Upper lobe of left lung (tissue), 6 donors: Measurements from ENCODE around the gene PXDN. TPM values are rescaled to one million over a fixed set of nuclear protein-coding genes. Genes with fewer than 3 reads are reported as not detected.

ENCODE experiments used
- ATAC-seq, 2 donors: fragments of 200-7000 bp; cut with Tn5 transposase; one replicate each; pipeline ENCODE4 v1.9.1; 2022; ENCODE audit warnings: mild to moderate bottlenecking in 2 of 2, moderate library complexity in 2 of 2; ENCODE audit not compliant: low FRiP score in 2 of 2
- DNase-seq, 2 donors: peaks; one replicate each; pipeline ENCODE4 v3.0.0-alpha.2; 2019 to 2020
- H3K27ac ChIP-seq, 4 donors: fragments of 200-600 bp; sonication (generic); one replicate each; pipeline ENCODE4 v1.5.1; 2016 to 2019
- H3K27me3 ChIP-seq, 4 donors: fragments of 200-600 bp; sonication (generic); one replicate each; pipeline ENCODE4 v1.5.1; 2017 to 2019
- H3K36me3 ChIP-seq, 4 donors: fragments of 200-600 bp; sonication (generic); one replicate each; pipeline ENCODE4 v1.5.1; 2016 to 2019
- H3K4me1 ChIP-seq, 4 donors: fragments of 200-600 bp; sonication (generic); one replicate each; pipeline ENCODE4 v1.5.1; 2018 to 2019
- H3K4me3 ChIP-seq, 4 donors: fragments of 200-600 bp; sonication (generic); one replicate each; pipeline ENCODE4 v1.5.1; 2017 to 2019; ENCODE audit warnings: mild to moderate bottlenecking in 2 of 4, moderate library complexity in 1 of 4
- H3K9me3 ChIP-seq, 4 donors: fragments of 200-600 bp; sonication (generic); one replicate each; pipeline ENCODE4 v1.5.1; 2018 to 2019
- EP300 ChIP-seq, 4 donors: sonication (generic); formaldehyde crosslinking; IDR thresholded peaks; one replicate each; pipeline ENCODE4 v1.5.1; 2017; ENCODE audit warnings: antibody characterized with exemption in 4 of 4, control low read depth in 2 of 4
- POLR2A ChIP-seq, 4 donors: fragments of 450-650 bp; IDR thresholded peaks; one replicate each; pipeline ENCODE4 v1.5.1; 2016 to 2017; ENCODE audit warnings: antibody characterized with exemption in 4 of 4, mild to moderate bottlenecking in 2 of 4
- POLR2AphosphoS5 ChIP-seq, 2 donors: sonication (generic); formaldehyde crosslinking; IDR thresholded peaks; one replicate each; pipeline ENCODE4 v1.5.1; 2017; ENCODE audit warnings: antibody characterized with exemption in 2 of 2
- WGBS, 2 donors: methylation state at CpG; one replicate each; pipeline ENCODE4 v1.1.5; 2017 to 2018; 5-methylcytosine and 5-hydroxymethylcytosine counted together
- total RNA-seq, 6 donors: library from RNA; depleted of rRNA in 4 of 6; stranded (reverse); fragments of >200 nt in 4 of 6; gene quantifications; one replicate each; pipeline versions ENCODE4 v1.1.0 to v1.2.1, GENCODE V29; 2016 to 2021
- TF ChIP-seq, protein P1 (sequence below), 6 experiments: fragments of 450-650 bp in 4 of 6; fragments of 200-600 bp in 2 of 6; sonication (generic) in 2 of 6; IDR thresholded peaks; one replicate each; pipeline ENCODE4 v1.5.1; 2016 to 2019; ENCODE audit warnings: antibody characterized with exemption in 6 of 6
- donor health status: DM: no; HTN: no; CAD: no; lungs with moderate emphysema.
- donor health status: DM: no; HTN: yes; CAD: no; lungs with severe emphysema.

Gene PXDN
- total RNA-seq, 6 donors from 2014 or later, result 20.8 to 65.6 (median 38.5) TPM

DNA sequence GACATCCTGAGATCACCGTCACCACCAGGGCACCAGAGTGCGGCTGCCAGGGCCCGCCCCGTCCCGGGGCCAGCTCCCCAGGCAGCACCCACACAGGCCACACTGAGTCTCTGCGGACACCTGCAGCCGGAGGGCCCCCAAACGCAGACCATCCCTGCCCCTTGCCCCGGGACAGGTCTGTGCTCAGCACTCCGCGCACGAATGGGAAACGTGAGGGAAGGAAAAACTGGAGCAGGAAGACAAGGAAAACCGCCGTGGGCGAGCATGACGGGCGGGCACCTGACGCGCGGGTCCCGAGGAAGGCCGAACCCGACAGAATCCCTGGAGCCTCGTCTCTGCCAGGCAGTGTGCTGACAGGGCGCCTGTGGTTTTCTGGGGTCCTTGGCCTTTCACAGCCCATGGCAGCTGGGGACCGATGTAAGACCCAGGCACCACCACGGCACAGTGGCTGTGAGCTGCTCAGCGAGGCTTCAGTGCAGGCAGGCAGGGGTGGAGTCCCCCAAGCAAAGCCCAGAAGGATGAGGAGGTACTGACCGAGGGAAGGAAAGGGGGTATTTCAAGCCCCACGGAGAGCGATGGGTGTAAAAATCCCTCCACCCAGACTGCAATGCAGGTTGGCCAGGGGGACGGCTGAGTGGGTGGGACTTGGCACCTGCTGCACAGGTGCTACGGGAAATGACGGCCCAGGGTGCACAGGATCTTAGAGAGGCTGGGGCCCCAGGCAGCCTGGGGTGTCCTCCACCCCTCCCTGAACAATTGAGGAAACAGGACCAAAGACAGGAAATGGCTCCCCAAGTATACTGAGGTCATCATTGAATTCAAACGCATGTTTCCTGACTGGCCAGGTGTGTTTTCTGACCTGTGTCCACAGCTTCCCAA lies 59.0 kb downstream of the PXDN start:
- 89 to 90% methylated on average over 29 to 36 of the region's 36 CpGs for WGBS, 2 donors
- Histone ChIP-seq H3K36me3 (peaks cover 0 to 49% (median 6%) of the 10 kb centered on the region in 4 donors), H3K4me3 (no peak overlapping the region), H3K27ac (no peak overlapping the region), H3K9me3 (no peaks in the 10 kb centered on the region), H3K27me3 (no peaks in the 10 kb centered on the region), H3K4me1 (peaks cover 4 to 13% (median 12%) of the 10 kb centered on the region in 4 donors)
- DNase-seq (peak; percentile 19 to 69), ATAC-seq (no peak)
- TF ChIP-seq EP300 (IDR thresholded peaks at IDR 0.05) (no peak), POLR2AphosphoS5 (IDR thresholded peaks at IDR 0.05) (no peak), POLR2A (IDR thresholded peaks at IDR 0.05) (no peak)
- TF ChIP-seq, protein P1, sequence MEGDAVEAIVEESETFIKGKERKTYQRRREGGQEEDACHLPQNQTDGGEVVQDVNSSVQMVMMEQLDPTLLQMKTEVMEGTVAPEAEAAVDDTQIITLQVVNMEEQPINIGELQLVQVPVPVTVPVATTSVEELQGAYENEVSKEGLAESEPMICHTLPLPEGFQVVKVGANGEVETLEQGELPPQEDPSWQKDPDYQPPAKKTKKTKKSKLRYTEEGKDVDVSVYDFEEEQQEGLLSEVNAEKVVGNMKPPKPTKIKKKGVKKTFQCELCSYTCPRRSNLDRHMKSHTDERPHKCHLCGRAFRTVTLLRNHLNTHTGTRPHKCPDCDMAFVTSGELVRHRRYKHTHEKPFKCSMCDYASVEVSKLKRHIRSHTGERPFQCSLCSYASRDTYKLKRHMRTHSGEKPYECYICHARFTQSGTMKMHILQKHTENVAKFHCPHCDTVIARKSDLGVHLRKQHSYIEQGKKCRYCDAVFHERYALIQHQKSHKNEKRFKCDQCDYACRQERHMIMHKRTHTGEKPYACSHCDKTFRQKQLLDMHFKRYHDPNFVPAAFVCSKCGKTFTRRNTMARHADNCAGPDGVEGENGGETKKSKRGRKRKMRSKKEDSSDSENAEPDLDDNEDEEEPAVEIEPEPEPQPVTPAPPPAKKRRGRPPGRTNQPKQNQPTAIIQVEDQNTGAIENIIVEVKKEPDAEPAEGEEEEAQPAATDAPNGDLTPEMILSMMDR (IDR thresholded peaks at IDR 0.05), result no peak

DNA sequence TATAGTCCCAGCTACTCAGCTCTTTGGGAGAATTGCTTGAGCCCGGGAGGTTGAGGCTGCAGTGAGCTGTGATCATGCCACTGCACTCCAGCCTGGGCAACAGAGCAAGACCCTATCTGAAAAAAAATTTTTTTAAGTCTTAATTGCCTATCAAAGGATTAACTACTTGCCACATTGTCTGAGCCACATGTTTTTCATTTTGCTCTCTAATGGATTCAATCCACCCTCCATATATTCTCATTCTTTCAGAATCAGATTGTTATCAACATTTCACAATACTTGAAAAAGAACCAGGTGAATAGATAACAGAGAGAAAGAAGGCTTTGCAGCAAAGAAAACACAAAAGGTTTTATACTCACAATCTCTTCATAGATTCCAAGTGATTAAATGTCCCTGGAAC lies 61.0 kb downstream of the PXDN start:
- H3K27ac ChIP-seq, result no peak overlapping the region
- TF ChIP-seq EP300 (IDR thresholded peaks at IDR 0.05), result no peak
- TF ChIP-seq, protein P1 (IDR thresholded peaks at IDR 0.05), result no peak
- peaks cover 4 to 12% (median 9%) of the 10 kb centered on the region in 4 donors for H3K4me1 ChIP-seq
- no peaks in the 10 kb centered on the region for H3K27me3 ChIP-seq
- H3K4me3 ChIP-seq, result no peak overlapping the region
- no peak for DNase-seq
- 91 to 95% methylated on average over 1 of the region's 1 CpG for WGBS, 2 donors
- no peaks in the 10 kb centered on the region for H3K9me3 ChIP-seq
- H3K36me3 ChIP-seq, result peaks cover 0 to 56% (median 10%) of the 10 kb centered on the region in 4 donors
- ATAC-seq, result no peak

DNA sequence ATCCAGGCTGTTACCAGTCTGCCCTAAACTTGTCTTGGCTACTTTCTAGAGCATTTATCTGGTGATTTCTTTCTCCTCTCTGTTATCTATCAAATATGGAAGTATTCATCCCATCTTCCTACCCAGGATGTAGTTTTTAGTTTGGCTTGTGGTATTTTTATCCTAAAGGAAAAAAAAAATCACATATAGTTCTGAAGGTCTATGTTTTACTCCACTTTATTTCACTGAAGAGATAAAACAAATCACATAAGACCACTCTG lies 62.2 kb downstream of the PXDN start:
- Histone ChIP-seq H3K4me1 (peaks cover 4 to 12% (median 9%) of the 10 kb centered on the region in 4 donors), H3K36me3 (peaks cover 0 to 58% (median 15%) of the 10 kb centered on the region in 4 donors), H3K27ac (peak overlapping the region in 1 of 4 donors; percentile 55), H3K4me3 (no peak overlapping the region), H3K27me3 (no peaks in the 10 kb centered on the region), H3K9me3 (no peaks in the 10 kb centered on the region)
- DNase-seq, result no peak
- no peak for ATAC-seq
- TF ChIP-seq POLR2AphosphoS5 (IDR thresholded peaks at IDR 0.05) (no peak), EP300 (IDR thresholded peaks at IDR 0.05) (no peak)

DNA sequence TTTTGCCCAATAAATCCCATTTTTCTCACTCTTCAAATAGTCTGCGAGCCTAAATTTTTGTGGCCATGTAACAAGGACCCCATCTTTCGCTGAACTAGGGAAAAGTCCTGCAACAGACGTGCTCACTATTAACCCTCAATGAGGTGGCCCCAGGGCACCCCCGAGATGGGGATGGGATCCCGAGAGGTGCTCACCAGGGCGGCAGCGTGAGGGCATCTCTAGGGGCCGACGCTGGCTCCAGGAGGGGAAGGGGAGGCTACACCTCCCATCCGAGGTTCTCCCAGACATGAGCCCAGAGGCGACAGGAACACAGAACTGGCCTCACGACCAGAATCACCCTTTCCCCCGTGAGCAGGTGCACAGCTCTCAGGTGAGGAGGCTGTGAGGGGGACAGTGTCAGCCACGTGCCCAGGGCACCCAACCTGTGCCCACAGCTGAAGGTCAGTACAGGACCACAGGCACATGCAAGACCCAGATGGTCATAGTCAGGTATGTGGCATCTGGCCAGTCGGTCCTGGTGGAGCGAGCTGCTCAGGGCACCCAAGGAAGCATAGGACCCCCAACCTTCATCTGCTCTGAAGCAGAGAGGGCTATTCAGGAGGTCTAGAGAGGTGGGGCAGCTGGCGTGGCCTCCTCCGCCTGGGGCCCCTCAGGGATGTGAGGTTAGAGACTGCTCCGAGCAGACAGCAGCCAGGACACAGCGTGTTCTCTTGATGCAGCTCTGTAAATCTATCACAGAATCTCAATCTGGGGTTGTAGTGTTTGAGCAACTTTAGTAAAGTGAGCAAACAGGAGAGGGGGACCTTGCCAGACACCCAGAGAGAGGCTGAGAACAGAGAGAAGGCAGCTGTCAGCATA lies 62.8 kb downstream of the PXDN start:
- H3K27me3 ChIP-seq, result no peaks in the 10 kb centered on the region
- H3K9me3 ChIP-seq, result no peaks in the 10 kb centered on the region
- no peak for TF ChIP-seq POLR2AphosphoS5 (IDR thresholded peaks at IDR 0.05)
- TF ChIP-seq, protein P1 (IDR thresholded peaks at IDR 0.05), result no peak
- TF ChIP-seq POLR2A (IDR thresholded peaks at IDR 0.05), result no peak
- TF ChIP-seq EP300 (IDR thresholded peaks at IDR 0.05), result no peak
- ATAC-seq (peak in 1 of 2 donors; percentile 17), DNase-seq (peak; percentile 19 to 40)
- peaks cover 0 to 58% (median 19%) of the 10 kb centered on the region in 4 donors for H3K36me3 ChIP-seq
- peak overlapping the region in 3 of 4 donors; percentile 35 to 58 (median 55) for H3K27ac ChIP-seq
- peaks cover 4 to 12% (median 9%) of the 10 kb centered on the region in 4 donors for H3K4me1 ChIP-seq
- H3K4me3 ChIP-seq, result no peak overlapping the region
- 80 to 91% methylated on average over 7 to 20 of the region's 20 CpGs for WGBS, 2 donors

DNA sequence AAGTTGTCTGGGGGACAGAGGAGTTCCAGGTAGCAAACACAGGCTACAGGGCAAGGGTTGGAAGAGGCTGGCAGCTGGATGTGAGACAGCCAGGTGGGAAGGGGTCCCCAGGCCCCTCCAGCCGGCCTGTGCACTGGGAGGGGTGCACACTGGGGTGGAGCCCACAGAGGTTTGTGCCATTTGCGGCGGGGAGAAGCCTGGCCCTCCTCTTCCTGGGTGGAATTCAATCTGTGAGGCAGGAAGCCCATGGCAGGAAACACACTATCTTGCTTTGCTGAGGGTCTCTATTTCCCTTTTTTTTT lies 63.3 kb downstream of the PXDN start:
- H3K36me3 ChIP-seq, result peaks cover 0 to 60% (median 21%) of the 10 kb centered on the region in 4 donors
- H3K4me1 ChIP-seq, result peaks cover 3 to 12% (median 9%) of the 10 kb centered on the region in 4 donors
- WGBS, 2 donors, result 49 to 50% methylated on average over 2 to 3 of the region's 3 CpGs
- no peak for DNase-seq
- TF ChIP-seq POLR2A (IDR thresholded peaks at IDR 0.05) (no peak), POLR2AphosphoS5 (IDR thresholded peaks at IDR 0.05) (no peak), EP300 (IDR thresholded peaks at IDR 0.05) (no peak)
- TF ChIP-seq, protein P1 (IDR thresholded peaks at IDR 0.05), result no peak
- no peak for ATAC-seq
- no peaks in the 10 kb centered on the region for H3K9me3 ChIP-seq
- no peak overlapping the region for H3K4me3 ChIP-seq
- H3K27me3 ChIP-seq, result no peaks in the 10 kb centered on the region
- H3K27ac ChIP-seq, result peak overlapping the region in 2 of 4 donors; percentile 35 to 55
